OCI-LY7 (cell line): ENCODE measurements around the gene KIF9. TPM values are rescaled to one million over a fixed set of nuclear protein-coding genes. Genes with fewer than 3 reads are reported as not detected.
A peak's percentile ranks its signal among the peaks of the same experiment; 100 is the strongest.

Experiments
- BruUV-seq: library from RNA; stranded (reverse); fragments of 400-500 nt; replicated peaks from 2 replicates; lab custom pipeline; 2021; lab: Mats Ljungman, UMichigan
- CTCF ChIA-PET: fragments of 300-600 bp; sonication (Branson Sonifier 250); formaldehyde crosslinking; loops from one replicate; lab custom pipeline; 2022; ENCODE audit warnings: antibody characterized with exemption; ENCODE audit not compliant: unreplicated experiment; lab: Charles Lee
- POLR2A ChIA-PET: fragments of 300-600 bp; sonication (Branson Sonifier 250); formaldehyde crosslinking; loops from one replicate; lab custom pipeline; 2022; ENCODE audit warnings: antibody characterized with exemption; lab: Charles Lee
- DNase-seq: peaks from one replicate; pipeline ENCODE4 v3.0.0-alpha.2; 2015; ENCODE audit warnings: low spot score
- H2AFZ ChIP-seq: fragments of 200-600 bp; sonication (generic), shearing (Covaris generic); 2 replicates; pipeline ENCODE4 v1.6.1; 2014; ENCODE audit warnings: mild to moderate bottlenecking, antibody characterized with exemption, low read length, moderate library complexity
- H3K27ac ChIP-seq: fragments of 200-600 bp; sonication (generic); 2 replicates; pipeline ENCODE4 v1.5.1; 2014; ENCODE audit warnings: mixed run types, low read depth, mild to moderate bottlenecking, moderate library complexity, low read length, inconsistent platforms; ENCODE audit not compliant: poor library complexity, severe bottlenecking
- H3K36me3 ChIP-seq: fragments of 200-600 bp; sonication (generic); 2 replicates; pipeline ENCODE4 v1.6.1; 2014; ENCODE audit warnings: mild to moderate bottlenecking, antibody characterized with exemption, low read length, moderate library complexity, mixed read lengths; ENCODE audit not compliant: insufficient read depth
- H3K4me1 ChIP-seq: fragments of 200-600 bp; sonication (generic); 2 replicates; pipeline ENCODE4 v1.5.1; 2014; ENCODE audit warnings: mild to moderate bottlenecking, low read length; ENCODE audit not compliant: insufficient read depth, poor library complexity, severe bottlenecking
- H3K4me2 ChIP-seq: fragments of 200-600 bp; sonication (generic); 2 replicates; pipeline ENCODE4 v1.6.1; 2014; ENCODE audit warnings: mild to moderate bottlenecking, low read length
- H3K4me3 ChIP-seq: fragments of 200-600 bp; sonication (generic); 2 replicates; pipeline ENCODE4 v1.5.1; 2014; ENCODE audit warnings: mild to moderate bottlenecking, low read depth, low read length; ENCODE audit not compliant: poor library complexity, severe bottlenecking
- H3K79me2 ChIP-seq: fragments of 200-600 bp; sonication (generic); 2 replicates; pipeline ENCODE4 v1.6.1; 2016; ENCODE audit warnings: low read depth, mild to moderate bottlenecking, low read length, moderate library complexity, mixed read lengths; ENCODE audit not compliant: insufficient read depth
- H3K9me2 ChIP-seq: fragments of 200-600 bp; sonication (generic); 2 replicates; pipeline ENCODE4 v1.6.1; 2016; ENCODE audit warnings: mild to moderate bottlenecking, low read length, mixed read lengths; ENCODE audit not compliant: insufficient read depth
- H3K9me3 ChIP-seq: fragments of 200-600 bp; sonication (generic); 2 replicates; pipeline ENCODE4 v1.6.1; 2014; ENCODE audit warnings: mild to moderate bottlenecking, mixed run types, low read length, mixed read lengths
- H4K20me1 ChIP-seq: fragments of 200-600 bp; sonication (generic); 2 replicates; pipeline ENCODE4 v1.6.1; 2014; ENCODE audit warnings: mild to moderate bottlenecking, antibody characterized with exemption, low read length, moderate library complexity, mixed read lengths; ENCODE audit not compliant: insufficient read depth
- EZH2phosphoT487 ChIP-seq: fragments of 200-600 bp; sonication (generic); IDR thresholded peaks from 2 replicates; pipeline ENCODE4 v1.6.1; 2018; ENCODE audit warnings: low read depth, borderline replicate concordance, mild to moderate bottlenecking, mixed run types, antibody characterized with exemption, low read length, moderate library complexity, mixed read lengths
- intact Hi-C: fragments of 100-400 bp; cut with micrococcal nuclease; formaldehyde crosslinking; loops from one replicate; pipeline ENCODE4 v1.10.0; 2022; ENCODE audit not compliant: unreplicated experiment
- total RNA-seq, 2 experiments: library from RNA; depleted of rRNA in 1 of 2; stranded (reverse); fragments of >200 nt in 1 of 2; shearing (Covaris generic) in 1 of 2; gene quantifications; 2 replicates each; pipeline ENCODE4 v1.2.3, GENCODE V29; 2014 to 2022
- TF ChIP-seq, protein P1 (sequence below): fragments of 200-600 bp; sonication (generic); conservative IDR thresholded peaks from 2 replicates; pipeline ENCODE4 v1.5.1; 2014; ENCODE audit warnings: mild to moderate bottlenecking, antibody characterized with exemption, low read length, moderate library complexity, mixed read lengths

Gene KIF9
- total RNA-seq, 2 experiments from 2014 or later = 11.0 to 11.7 TPM

DNA sequence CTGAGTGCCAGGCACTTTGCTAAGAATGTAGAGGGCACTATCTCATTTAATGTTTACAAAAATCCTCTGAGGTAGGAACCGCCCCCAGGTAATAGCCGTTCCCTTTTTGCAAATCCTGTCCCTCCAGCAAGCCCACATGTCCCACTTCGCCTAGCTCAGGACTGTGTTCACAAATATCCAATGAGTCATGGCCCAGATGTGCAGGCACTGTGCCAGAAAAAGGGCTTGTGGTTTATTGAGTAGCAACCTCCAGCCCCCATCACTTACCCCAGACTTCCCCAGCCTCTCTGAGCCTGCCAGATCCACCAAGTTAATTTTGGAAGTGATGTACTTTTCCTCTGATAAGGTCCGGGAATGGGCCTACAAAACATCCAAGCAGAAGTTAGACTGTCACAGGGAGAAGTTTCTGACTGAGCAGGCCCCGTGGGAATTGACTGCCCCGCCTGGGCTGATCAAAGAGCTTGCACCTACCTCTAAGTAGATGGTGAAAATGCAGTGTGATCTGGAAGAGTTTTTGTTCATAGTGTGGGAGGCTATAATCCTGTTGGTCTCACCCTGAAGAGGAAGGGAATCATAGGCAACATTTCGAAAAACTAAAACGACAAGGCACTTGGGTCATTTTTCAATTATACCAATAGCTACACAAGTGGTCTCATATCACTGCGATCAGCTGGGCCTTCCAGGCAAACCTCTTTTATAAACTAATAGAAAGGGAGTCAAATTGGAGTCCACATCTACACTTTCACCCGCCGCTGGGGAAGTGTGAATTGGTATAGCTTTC, 15.7 kb downstream of the KIF9 start:
- Histone ChIP-seq H3K36me3 (no peaks in the 10 kb centered on the region), H4K20me1 (no peaks in the 10 kb centered on the region), H3K9me2 (no peaks in the 10 kb centered on the region), H3K9me3 (no peaks in the 10 kb centered on the region), H3K79me2 (no peaks in the 10 kb centered on the region), H2AFZ (peak overlapping the region; percentile 20; the same call in 1 of the 2 replicates), H3K4me1 (peaks cover 12% of the 10 kb centered on the region), H3K27ac (no peak overlapping the region), H3K4me3 (no peak overlapping the region), H3K4me2 (peak overlapping the region; percentile 16; the same call in 1 of the 2 replicates)
- BruUV-seq = no TSS peak
- ChIA-PET CTCF (no interaction called here), POLR2A (interaction anchor here (0.7 to 1.2 kb wide), 5 partner anchors 9 to 92 kb away, joined by 3 to 6 read pairs (median 3); no protein-coding TSS in a partner anchor)
- DNase-seq = peak; percentile 42
- intact Hi-C loops = loop anchor here (5.0 kb wide), 1 partner anchor 55 kb away; no protein-coding TSS in a partner anchor
- TF ChIP-seq, protein P1, sequence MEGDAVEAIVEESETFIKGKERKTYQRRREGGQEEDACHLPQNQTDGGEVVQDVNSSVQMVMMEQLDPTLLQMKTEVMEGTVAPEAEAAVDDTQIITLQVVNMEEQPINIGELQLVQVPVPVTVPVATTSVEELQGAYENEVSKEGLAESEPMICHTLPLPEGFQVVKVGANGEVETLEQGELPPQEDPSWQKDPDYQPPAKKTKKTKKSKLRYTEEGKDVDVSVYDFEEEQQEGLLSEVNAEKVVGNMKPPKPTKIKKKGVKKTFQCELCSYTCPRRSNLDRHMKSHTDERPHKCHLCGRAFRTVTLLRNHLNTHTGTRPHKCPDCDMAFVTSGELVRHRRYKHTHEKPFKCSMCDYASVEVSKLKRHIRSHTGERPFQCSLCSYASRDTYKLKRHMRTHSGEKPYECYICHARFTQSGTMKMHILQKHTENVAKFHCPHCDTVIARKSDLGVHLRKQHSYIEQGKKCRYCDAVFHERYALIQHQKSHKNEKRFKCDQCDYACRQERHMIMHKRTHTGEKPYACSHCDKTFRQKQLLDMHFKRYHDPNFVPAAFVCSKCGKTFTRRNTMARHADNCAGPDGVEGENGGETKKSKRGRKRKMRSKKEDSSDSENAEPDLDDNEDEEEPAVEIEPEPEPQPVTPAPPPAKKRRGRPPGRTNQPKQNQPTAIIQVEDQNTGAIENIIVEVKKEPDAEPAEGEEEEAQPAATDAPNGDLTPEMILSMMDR = no peak
- TF ChIP-seq EZH2phosphoT487 = no peak

DNA sequence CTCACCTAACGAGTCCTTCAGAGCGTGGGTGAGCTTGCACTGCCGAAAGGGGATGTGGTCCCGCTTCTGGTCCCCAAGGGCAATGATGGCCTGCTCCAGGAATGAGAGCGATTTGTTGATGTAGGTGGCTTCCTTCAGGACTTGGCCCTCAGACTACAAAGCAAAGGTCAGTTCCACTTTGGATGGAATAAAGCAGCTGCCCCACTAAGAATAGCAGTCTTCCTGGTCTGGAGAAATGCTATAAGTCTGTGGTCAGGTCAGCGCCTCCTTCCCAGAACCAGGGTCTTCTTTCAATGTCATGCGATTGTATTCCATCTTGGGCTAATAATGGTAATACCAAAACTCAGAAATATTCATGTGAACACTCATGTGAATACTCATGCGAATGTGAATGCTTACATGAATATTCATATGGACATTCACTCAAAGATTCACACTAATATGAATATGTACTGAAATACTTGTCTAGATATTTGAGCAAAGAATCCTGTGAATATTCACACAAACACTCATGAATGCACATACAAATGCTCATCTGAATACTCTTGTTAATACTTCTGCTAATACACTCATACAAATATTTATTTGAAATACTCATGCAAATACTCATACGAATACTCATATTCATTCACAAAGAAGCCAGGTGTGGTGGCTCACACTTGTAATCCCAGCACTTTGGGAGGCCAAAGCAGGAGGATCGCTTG, 16.7 kb downstream of the KIF9 start:
- Histone ChIP-seq H3K4me2 (no peak overlapping the region), H3K9me3 (no peaks in the 10 kb centered on the region), H3K79me2 (no peaks in the 10 kb centered on the region), H3K4me1 (peaks cover 12% of the 10 kb centered on the region), H4K20me1 (no peaks in the 10 kb centered on the region), H2AFZ (no peak overlapping the region), H3K9me2 (no peaks in the 10 kb centered on the region), H3K4me3 (no peak overlapping the region), H3K36me3 (no peaks in the 10 kb centered on the region), H3K27ac (no peak overlapping the region)
- no peak for DNase-seq
- ChIA-PET CTCF (no interaction called here), POLR2A (interaction anchor here (0.6 to 1.2 kb wide), 3 partner anchors 11 to 97 kb away, joined by 3 to 4 read pairs (median 4); no protein-coding TSS in a partner anchor)
- intact Hi-C loops = loop anchor here (5.0 kb wide), 1 partner anchor 56 kb away; no protein-coding TSS in a partner anchor
- no TSS peak for BruUV-seq
- no peak for TF ChIP-seq EZH2phosphoT487
- TF ChIP-seq, protein P1 = no peak
